Measurements from ENCODE around the gene GRM4.

Gene GRM4

DNA sequence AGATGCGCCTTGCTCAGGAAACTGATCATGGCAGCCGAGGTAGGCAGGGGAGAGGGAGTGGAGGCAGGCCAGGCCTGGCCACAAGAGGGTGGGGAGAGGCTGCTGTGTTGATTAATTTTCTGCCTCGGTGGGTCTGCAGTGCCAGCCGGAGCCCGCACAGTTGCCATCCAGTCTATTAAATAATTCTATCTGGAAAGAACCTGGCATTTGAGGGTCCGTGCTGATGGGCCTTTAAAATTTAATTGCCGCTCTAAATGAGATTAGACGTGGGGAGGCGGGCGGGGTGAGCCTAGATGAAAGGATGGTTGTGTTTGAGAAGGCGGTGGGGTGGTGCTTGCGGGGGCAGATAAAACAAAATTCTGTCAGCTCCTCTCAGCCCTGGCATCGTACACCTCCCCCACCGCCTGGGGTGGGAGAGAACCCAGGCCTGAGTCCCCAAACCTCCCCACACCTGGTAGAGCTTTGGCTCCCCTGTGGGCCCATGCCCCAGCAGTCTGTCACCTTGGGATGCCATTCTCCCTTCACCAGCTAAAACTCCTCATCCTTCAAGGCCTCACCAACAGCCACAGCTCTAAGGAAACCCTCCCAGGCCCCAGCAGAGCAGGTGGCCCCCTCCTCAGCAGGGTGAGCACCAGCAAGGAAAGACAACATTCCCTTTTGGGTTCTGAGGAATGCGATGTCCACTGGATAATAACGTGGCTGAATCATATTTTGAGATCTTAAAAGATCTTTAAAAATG, 167.3 kb downstream of the GRM4 start:
- no peak for DNase-seq (ENCODE audit: low read depth)

DNA sequence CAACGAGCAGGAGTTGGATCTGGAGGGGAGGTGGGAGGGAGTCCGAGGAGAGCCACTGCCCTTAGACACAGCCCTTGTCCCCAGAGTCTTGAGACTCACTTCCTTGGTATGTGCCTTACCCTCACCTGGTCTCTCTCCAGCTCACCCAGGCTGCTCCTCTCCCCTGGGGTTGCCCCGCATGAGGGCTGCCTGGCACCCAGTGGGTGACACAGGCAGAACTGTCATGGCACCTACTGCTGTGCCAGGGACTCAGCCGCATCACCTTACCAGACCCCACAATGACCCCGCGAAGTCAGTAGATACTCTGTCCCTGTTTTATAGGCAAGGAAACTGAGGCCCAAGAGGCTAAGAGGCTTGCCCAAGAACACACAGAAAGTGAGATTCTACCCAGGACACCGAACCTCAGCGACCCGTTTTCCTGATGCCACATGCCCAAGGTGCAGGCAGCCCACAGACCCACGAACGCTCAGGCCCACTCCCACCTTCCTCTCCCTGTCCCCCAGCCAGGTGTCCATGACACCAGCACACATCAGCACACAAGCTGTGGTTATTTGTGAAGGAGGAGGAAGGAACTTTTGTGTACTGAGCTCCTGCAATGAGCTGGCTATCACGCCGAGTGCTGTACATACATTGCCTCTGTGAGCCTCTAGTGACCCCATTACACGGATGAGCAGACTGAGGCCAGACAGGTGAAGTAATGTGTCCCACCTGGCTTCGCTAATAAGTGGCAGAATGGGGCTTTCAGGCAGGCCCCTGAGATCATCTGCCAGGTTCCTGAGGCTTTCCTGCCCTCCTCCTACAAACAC, 168.1 kb downstream of the GRM4 start:
- no peak for DNase-seq (ENCODE audit: low read depth)

DNA sequence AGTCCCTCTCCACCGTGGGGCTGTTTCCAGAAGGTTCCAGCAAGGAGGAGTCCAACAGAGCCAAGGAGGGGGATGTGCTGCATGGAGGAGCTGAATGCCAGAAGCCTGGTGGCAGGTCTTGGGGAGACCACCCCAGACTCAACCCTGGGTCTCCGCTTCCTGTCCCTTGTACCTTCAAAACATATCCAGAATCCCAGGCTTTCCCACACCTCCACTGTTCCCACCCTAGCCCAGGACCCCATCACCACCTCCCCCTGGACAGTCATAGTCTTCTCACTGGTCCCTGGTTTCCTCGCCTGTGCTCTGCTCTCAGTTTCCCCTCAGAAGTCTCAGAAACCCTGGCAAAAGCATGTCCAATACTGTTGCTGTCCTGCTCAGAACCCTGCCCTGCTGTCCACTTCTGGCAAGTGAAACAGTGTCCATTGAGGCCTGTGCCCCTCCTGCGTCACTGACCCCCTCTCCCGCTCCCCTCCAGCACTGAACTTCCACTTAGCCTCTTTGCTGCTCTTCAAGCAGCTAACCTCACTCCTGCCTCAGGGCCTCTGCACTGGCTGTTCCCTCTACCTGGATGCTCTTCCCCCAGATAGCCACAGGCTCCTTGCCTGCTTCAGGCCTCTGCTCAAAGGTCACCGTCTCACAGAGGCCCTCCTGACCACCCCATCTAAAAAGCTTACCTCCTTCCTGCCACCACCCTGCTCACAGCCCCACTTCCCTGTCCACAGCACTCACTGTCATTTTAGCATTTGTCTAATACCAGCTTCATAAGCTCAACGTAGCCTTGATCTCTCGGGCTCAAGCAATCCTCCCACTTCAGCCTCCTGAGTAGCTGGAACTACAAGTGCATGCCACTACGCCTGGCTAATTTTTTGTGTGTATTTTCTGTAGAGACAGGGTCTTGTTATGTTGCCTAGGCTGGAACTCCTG, 169.2 kb downstream of the GRM4 start:
- no peak for DNase-seq (ENCODE audit: low read depth)

DNA sequence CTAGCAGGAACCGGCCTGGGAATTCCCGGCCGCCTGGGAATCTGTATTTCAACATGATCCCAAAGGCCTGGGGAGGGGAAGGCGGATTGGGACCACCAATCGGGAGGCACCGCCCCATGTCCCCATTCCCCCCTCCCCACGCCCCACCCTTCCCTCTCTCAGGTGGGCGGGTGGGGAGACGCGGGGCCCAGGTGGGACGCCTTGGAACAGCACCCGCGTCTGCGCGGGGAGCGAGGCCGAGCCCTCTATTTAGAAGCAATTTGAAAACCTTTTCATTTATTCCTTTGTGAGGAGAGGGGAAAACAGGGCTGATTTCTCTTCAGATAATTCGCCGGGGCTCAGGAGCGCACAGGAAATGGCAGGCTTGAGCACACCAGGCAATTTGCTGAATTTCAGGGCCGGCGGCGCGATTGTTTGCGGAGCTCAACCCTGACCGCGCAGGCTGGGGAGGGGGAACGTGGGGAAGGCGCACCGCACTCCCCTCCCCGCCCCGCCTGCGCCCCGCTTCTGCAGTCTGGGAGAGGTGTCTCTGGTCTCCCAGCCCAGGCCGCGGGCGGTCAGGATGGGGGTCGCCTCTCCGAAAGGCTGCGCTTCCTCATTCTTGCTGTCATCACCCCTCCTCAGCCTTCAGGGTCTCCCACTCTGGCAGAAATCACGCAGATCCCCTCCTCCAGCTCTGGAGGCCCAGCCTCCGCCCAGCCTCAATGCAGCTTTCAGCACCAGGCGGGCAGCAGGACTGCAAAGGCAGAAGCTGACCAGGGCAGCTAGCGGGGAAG, 170.0 kb downstream of the GRM4 start:
- no peak for DNase-seq (ENCODE audit: low read depth)

DNA sequence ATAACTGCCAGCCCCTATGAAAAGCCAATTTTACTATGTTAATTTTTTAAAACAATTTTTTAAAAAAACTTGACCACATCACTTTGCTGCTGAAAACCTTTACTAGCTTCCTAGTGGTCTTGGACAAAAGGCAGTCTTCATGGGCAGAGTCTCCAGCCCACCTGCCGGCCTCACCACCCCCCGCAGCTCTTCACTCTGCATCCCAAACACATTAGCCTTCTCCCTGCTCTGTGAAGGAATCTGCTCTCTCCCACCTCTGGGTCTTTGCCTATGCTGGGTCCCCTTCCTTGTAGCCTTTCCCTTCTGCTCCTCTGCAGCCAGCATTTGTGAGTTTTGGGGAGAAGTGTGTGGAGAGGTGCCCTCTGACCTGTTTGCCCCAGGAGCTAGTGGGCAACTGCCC, 171.4 kb downstream of the GRM4 start:
- no peak for DNase-seq (ENCODE audit: low read depth)

DNA sequence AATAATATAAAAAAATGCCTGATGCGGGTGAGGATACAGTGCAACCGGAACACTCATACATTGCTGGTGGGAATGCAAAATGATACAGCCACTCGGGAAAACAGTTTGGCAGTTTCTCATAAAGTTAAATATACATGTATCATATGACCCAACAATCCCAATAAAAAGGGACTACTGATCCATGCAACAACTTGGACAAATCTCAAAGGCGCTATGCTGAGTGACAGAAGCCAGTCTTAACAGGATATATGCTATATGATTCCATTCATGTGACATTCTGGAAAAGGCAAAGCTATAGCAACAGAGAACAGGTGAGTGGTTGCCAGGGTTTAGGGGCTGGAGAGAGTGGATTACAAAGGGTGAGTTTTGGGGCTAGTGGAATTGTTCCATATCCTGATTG, 171.9 kb downstream of the GRM4 start:
- no peak for DNase-seq (ENCODE audit: low read depth)

DNA sequence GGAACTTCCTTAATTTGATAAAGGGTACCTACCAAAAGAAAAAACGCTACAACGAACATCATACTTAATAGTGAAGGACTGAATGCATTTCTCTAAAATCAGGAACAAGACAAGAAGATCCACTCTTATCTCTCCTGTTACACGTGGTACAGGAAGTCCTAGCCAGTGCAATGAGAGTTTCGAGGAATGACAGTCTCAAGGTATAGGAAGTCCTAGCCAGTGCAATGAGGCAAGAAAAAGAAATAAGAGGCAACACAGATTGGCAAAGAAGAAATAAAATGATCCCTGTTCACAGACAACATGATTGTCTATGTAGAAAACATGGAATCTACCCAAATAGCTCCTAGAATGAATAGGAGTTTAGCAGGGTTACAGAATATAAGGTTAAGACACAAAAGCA, 174.3 kb downstream of the GRM4 start:
- no peak for DNase-seq (ENCODE audit: low read depth)
